Mesodermal cell (in vitro differentiated cells): Measurements from ENCODE around the gene COX6A1.
A peak's percentile ranks its signal among the peaks of the same experiment; 100 is the strongest.

Experiments used
- H3K27ac ChIP-seq: 2 replicates; pipeline ENCODE4 v1.7.0; 2013; ENCODE audit warnings: mild to moderate bottlenecking, low read depth, low read length, moderate library complexity; ENCODE audit not compliant: severe bottlenecking
- H3K36me3 ChIP-seq: 2 replicates; pipeline ENCODE4 v1.7.1; 2013; ENCODE audit warnings: mild to moderate bottlenecking, low read length, moderate library complexity; ENCODE audit not compliant: control insufficient read depth, insufficient read depth
- H3K4me1 ChIP-seq: one replicate; pipeline ENCODE4 v1.7.1; 2013; ENCODE audit warnings: mild to moderate bottlenecking, low read length; ENCODE audit not compliant: insufficient read depth, control insufficient read depth, poor library complexity, severe bottlenecking
- H3K4me3 ChIP-seq: 2 replicates; pipeline ENCODE4 v1.7.0; 2013; ENCODE audit warnings: low read length, control low read depth, mild to moderate bottlenecking; ENCODE audit not compliant: insufficient read depth, poor library complexity, severe bottlenecking; ENCODE audit errors: extremely low read depth
- H3K9me3 ChIP-seq: 2 replicates; pipeline ENCODE4 v1.7.1; 2013; ENCODE audit warnings: mild to moderate bottlenecking, low read length, moderate library complexity; ENCODE audit not compliant: control insufficient read depth
- WGBS, 2 experiments: methylation state at CpG; one replicate each; pipeline ENCODE4 v1.1.5; 2013; ENCODE audit warnings: missing lambda C conversion rate in 2 of 2; ENCODE audit not compliant: insufficient coverage in 2 of 2; 5-methylcytosine and 5-hydroxymethylcytosine counted together

Gene COX6A1

DNA sequence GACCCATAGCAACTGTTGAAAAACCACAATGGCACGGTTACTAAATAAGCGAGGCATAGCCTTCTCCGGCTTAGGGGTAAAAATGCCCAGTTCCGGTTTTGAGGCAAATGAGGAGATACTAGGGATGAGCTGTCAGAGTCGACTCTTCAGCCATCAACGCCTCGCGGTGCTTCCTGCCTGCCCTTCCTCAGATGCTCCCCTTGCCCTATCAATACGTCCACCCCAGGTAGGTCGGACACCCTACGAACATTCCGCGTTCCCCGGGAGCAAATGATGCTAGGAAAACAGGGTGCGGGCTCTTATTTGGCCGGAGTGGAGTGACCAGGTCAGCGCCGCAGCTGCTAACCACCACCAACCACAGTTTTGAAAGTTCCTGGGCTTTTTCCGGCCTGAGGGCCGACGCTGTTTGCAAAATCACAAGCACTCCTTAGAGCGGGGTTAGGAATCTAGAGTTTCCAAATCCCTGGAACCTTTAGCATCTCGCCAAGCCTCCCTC is 30.5 kb downstream of the COX6A1 start:
- H3K4me3 ChIP-seq, result peak overlapping the region; percentile 87

DNA sequence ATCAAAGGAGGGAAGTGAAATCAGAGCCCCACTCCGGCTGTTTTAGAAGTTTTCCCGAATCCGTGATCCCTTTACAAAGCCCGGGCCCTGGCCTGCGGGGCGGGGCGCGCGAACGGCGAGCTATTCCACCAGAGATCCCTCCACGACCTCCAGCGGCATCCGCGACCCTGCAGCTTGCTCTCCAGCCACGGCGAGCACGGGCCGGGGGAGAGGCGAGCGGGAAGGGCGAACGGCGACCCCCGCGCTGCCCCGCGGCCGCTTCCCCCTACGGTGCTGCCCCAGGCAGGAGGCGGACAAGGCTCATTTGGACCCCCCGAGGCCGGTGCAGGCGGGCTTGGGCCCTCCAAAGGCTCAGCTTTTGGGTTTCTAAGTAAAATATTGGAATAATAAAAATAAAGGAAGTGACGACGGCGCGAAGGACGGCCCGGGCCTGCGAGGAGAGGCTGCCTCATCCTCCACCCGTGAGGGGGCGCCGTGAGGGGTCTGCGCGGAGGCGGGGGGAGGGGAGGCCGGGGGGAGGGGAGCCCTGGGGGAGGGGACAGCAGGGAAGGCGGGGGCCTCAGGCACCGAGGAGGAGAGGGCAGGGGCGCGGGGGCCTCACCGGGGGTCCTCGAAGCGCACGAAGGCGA is 31.0 kb downstream of the COX6A1 start:
- 0 to 2% methylated on average over 36 to 37 of the region's 57 CpGs for WGBS, 2 experiments
- Histone ChIP-seq H3K36me3 (peaks cover 42% of the 10 kb centered on the region), H3K4me3 (peak overlapping the region; percentile 87), H3K4me1 (peaks cover 8% of the 10 kb centered on the region), H3K9me3 (no peaks in the 10 kb centered on the region), H3K27ac (peak overlapping the region; percentile 88)

More for the DNA sequence above, 30.5 kb downstream of the COX6A1 start:
- 4 to 25% methylated on average over 7 to 22 of the region's 23 CpGs for WGBS, 2 experiments
- Histone ChIP-seq H3K9me3 (no peaks in the 10 kb centered on the region), H3K4me1 (peaks cover 8% of the 10 kb centered on the region), H3K27ac (peak overlapping the region; percentile 88), H3K36me3 (peaks cover 47% of the 10 kb centered on the region)

- Histone ChIP-seq H3K4me3 (peak within 1 kb of the TSS; percentile 87), H3K9me3 (no peaks in the 10 kb centered on the region), H3K27ac (peak within 1 kb of the TSS; percentile 88), H3K4me1 (peaks cover 10% of the 10 kb centered on the region), H3K36me3 (peaks cover 35% of the 10 kb centered on the region)
- 0 to 1% methylated on average over 58 to 76 of the region's 88 CpGs for WGBS, 2 experiments
These were observed 31.7 kb downstream of the COX6A1 start, which contains the start of gene SRSF9 for GRCh38 chr12:120469450-120470149. Gene SRSF9 (minus strand): TSS chr12:120469748. CDS start chr12:120469609, 139 bp downstream.

DNA sequence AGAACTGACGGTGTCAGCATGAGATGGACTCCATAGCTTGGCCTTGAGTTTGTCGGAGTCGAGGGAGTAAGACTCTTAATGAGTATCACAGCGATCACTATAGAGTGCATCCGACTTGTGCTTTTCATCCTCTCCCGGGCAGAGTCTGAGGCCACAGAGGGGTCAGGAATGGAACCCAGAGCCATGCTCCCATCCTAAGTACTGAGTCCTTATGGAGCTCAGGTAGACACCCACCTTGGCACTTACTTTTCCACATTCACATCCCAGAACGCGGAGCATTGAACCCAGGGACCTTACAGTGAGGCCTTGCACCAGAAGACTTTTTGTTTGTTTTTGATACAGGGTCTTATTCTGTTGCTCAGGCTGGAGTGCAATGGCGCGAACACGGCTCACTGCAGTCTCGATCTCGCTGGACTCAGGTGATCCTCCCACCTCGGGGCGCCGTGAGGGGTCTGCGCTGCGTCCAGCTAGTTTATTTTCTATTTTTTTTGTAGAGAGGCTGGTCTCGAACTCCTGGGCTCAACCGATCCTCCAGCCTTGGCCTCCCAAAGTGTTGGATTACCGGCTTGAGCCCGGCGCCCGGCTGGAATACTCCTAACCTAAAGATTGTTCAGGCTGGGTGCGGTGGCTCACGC is 32.4 kb downstream of the COX6A1 start:
- H3K36me3 ChIP-seq, result peaks cover 29% of the 10 kb centered on the region

GRCh38 chr12:120472521-120472920 is 34.6 kb downstream of the COX6A1 start:
- Histone ChIP-seq H3K9me3 (no peaks in the 10 kb centered on the region), H3K4me1 (peaks cover 12% of the 10 kb centered on the region), H3K4me3 (no peak overlapping the region), H3K27ac (no peak overlapping the region), H3K36me3 (peaks cover 6% of the 10 kb centered on the region)

More for the DNA sequence above, 32.4 kb downstream of the COX6A1 start:
- peak overlapping the region; percentile 87 for H3K4me3 ChIP-seq
- no peak overlapping the region for H3K27ac ChIP-seq
- WGBS, 2 experiments, result 68% methylated on average over 24 of the region's 26 CpGs
- H3K9me3 ChIP-seq, result no peaks in the 10 kb centered on the region
- H3K4me1 ChIP-seq, result peaks cover 17% of the 10 kb centered on the region

- no peaks in the 10 kb centered on the region for H3K36me3 ChIP-seq
- H3K9me3 ChIP-seq, result no peaks in the 10 kb centered on the region
- whole genome bisulfite sequencing, 2 experiments, result 90 to 91% methylated on average over 3 to 6 of the region's 6 CpGs
- no peak overlapping the region for H3K4me3 ChIP-seq
- peaks cover 12% of the 10 kb centered on the region for H3K4me1 ChIP-seq
- no peak overlapping the region for H3K27ac ChIP-seq
These were observed 36.1 kb downstream of the COX6A1 start for GRCh38 chr12:120473807-120474615.

- no peak overlapping the region for H3K4me3 ChIP-seq
- peaks cover 12% of the 10 kb centered on the region for H3K4me1 ChIP-seq
- H3K27ac ChIP-seq, result no peak overlapping the region
- no peaks in the 10 kb centered on the region for H3K36me3 ChIP-seq
- H3K9me3 ChIP-seq, result no peaks in the 10 kb centered on the region
- WGBS, 2 experiments, result no CpG with 5 or more reads among the region's 2 CpGs
These were observed 36.7 kb downstream of the COX6A1 start for GRCh38 chr12:120474616-120474960.

- no peak overlapping the region for H3K27ac ChIP-seq
- H3K4me1 ChIP-seq, result peaks cover 9% of the 10 kb centered on the region
- H3K9me3 ChIP-seq, result no peaks in the 10 kb centered on the region
- H3K36me3 ChIP-seq, result no peaks in the 10 kb centered on the region
- no peak overlapping the region for H3K4me3 ChIP-seq
- no CpG with 5 or more reads among the region's 1 CpG for WGBS, 2 experiments
These were observed 37.7 kb downstream of the COX6A1 start for GRCh38 chr12:120475643-120476042.

GRCh38 chr12:120479458-120479857 is 41.5 kb downstream of the COX6A1 start:
- Histone ChIP-seq H3K4me3 (no peak overlapping the region), H3K4me1 (peaks cover 9% of the 10 kb centered on the region), H3K27ac (no peak overlapping the region), H3K36me3 (no peaks in the 10 kb centered on the region), H3K9me3 (no peaks in the 10 kb centered on the region)
- WGBS, 2 experiments, result 83 to 89% methylated on average over 1 of the region's 1 CpG

GRCh38 chr12:120480211-120480610 is 42.3 kb downstream of the COX6A1 start:
- H3K4me1 ChIP-seq, result peaks cover 1% of the 10 kb centered on the region
- H3K27ac ChIP-seq, result no peak overlapping the region
- H3K9me3 ChIP-seq, result no peaks in the 10 kb centered on the region
- H3K4me3 ChIP-seq, result no peak overlapping the region
- H3K36me3 ChIP-seq, result no peaks in the 10 kb centered on the region
- WGBS, 2 experiments, result 83 to 100% methylated on average over 1 of the region's 1 CpG
